HAP-1 (cell line): ENCODE data around the gene GPRC5B.

ENCODE experiments used
- DNase-seq, 2 experiments: peaks; one replicate each; pipeline ENCODE4 v3.0.0-alpha.2; 2016 to 2020; ENCODE audit warnings: low spot score in 2 of 2
- H3K27me3 ChIP-seq: fragments of 250-450 bp; sonication (Bioruptor Pico); 2 replicates; pipeline ENCODE4 v1.5.1; 2020; ENCODE audit warnings: low read depth, mild to moderate bottlenecking, moderate library complexity
- H3K36me3 ChIP-seq: fragments of 250-450 bp; sonication (Bioruptor Pico); replicated peaks from 2 replicates; pipeline ENCODE4 v1.5.1; 2020; ENCODE audit warnings: mild to moderate bottlenecking
- H3K4me1 ChIP-seq: fragments of 250-450 bp; sonication (Bioruptor Pico); 2 replicates; pipeline ENCODE4 v1.5.1; 2020; ENCODE audit warnings: mild to moderate bottlenecking
- H3K4me3 ChIP-seq: fragments of 250-450 bp; sonication (Bioruptor Pico); 2 replicates; pipeline ENCODE4 v1.5.1; 2020; ENCODE audit warnings: mild to moderate bottlenecking, moderate library complexity
- H3K9me3 ChIP-seq: fragments of 250-450 bp; sonication (Bioruptor Pico); 2 replicates; pipeline ENCODE4 v1.5.1; 2020; ENCODE audit warnings: mild to moderate bottlenecking, moderate library complexity
- in situ Hi-C: fragments of 300-500 bp; cut with MboI; formaldehyde crosslinking; loops from 3 replicates; pipeline ENCODE4 v1.14.3; 2020; ENCODE audit warnings: low sequenced_read_pairs, inconsistent platforms, mixed read lengths

The GPRC5B gene

DNA sequence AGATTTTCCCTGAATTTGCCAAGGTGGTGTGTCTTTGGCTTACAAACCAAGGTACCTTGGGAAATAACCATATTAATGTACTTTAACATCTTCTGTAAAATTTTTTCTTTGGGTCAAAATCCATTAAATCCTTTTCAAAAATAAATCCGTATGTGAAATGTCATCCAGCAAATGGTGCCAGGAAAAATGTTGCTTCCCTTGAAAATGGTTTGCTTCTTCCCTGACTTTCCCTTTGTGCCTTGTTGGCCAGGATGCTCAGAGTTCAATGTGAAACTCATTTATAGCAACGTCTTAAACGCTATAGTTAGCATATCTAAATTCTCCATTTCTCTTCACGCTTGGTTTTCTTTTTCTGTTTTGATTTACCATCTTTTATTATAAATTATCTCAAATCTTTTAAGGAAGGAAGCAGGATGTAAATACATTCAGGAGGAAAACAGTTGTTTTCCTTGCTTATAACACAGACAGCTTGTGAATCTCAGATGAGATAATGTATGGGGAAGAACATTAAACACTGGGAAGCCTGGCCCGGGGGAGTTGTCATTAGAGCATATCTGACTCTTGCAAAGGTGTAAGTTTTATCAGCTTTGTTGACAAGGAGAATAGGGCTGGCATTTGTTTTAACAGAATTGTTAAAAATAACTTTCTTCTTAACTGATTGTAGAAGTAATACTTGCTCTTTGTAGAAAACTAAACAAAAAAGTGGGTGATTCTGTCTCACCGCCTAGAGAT lies 42.1 kb downstream of the GPRC5B start:
- Histone ChIP-seq H3K27me3 (no peaks in the 10 kb centered on the region; the same call in 1 of the 2 replicates), H3K9me3 (no peaks in the 10 kb centered on the region), H3K36me3 (no peaks in the 10 kb centered on the region), H3K4me3 (no peak overlapping the region), H3K4me1 (peaks cover 14% of the 10 kb centered on the region)
- in situ Hi-C loops, result no loop called here
- DNase-seq, result no peak

DNA sequence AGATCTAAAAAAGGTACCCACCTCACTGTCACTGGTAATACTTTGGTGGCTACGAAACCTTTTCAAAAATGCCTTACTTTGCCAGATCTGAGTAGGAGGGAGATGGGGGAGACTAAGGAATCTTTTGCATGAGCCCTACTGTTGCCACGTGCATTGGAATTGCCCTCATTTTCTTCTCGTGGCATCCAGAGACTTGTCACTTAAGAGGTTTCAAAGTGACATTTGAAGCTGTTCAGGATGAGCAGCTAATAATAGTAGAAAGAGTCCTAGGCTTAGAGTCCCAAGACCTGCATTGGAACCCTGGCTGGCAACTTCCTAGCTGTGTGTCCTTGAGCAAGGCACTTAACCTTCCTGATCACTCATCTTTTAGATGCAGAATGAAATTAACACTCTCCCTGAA lies 43.5 kb downstream of the GPRC5B start:
- Histone ChIP-seq H3K36me3 (no peaks in the 10 kb centered on the region), H3K4me3 (no peak overlapping the region), H3K4me1 (peaks cover 19% of the 10 kb centered on the region), H3K27me3 (no peaks in the 10 kb centered on the region; the same call in 1 of the 2 replicates), H3K9me3 (no peaks in the 10 kb centered on the region)
- no peak for DNase-seq
- in situ Hi-C loops, result no loop called here

DNA sequence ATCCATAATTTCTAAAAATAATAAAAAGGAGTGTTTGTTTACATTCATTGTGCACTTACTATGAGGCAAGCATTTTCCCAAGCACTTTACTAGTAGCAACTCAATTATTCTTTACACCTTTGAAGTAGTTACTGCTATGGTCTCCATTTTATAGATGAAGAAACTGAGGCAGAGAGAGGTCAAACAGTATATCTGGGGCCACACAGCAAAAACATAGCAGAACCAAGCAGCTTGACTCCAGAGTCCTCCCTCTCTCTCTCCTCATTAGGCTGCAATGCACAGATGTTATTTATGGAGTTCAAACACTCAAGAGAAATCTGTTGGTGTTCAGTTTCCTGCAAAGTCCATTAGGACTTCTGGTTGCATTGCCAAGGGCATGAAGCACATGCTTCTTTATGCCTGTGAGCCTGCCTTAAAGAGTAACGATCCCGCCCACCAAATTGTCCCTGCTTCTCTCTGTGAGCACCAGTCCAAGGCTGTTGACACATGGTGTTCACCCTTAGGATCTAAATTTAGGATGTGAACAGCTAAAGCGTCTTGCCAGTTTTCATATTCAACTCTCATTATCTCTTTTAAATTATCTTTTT lies 44.0 kb downstream of the GPRC5B start:
- DNase-seq, result no peak
- H3K27me3 ChIP-seq, result no peaks in the 10 kb centered on the region; the same call in 1 of the 2 replicates
- peaks cover 19% of the 10 kb centered on the region for H3K4me1 ChIP-seq
- H3K9me3 ChIP-seq, result no peaks in the 10 kb centered on the region
- in situ Hi-C loops, result no loop called here
- H3K36me3 ChIP-seq, result no peaks in the 10 kb centered on the region
- H3K4me3 ChIP-seq, result no peak overlapping the region

DNA sequence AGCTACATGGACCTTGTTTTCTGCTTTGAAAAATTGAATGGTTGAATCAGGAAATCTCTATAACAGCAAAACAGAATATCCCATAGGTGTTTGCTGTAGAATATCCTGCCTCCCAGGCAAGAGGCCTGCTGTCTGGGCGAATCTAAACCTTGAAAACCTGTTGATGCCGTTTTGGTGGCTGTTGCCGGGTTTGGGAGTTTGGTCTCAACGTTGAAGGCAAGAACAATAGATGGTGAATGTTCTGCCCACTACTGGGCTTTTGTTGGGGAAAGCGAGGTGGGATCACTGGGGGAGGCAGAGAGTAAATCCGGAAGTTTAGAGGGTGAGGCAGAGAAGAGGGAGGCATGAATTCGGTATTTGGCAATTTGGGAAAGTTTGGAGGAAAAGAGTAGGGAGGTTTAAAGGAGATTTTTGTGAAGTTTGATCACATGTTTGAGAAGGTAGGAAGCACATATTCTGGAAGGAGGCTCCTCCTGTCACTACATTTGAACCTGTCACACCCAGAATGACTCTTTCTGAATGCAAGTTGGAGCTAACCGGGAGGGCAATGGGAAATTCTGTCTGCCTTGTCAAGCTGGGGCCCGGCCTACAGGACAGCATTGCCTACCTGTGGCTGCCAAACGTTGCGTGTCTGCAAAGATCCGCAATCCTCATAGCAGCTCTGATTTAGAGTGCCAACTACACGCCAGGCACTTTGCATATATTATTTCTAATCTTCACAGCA lies 46.5 kb downstream of the GPRC5B start:
- Histone ChIP-seq H3K9me3 (no peaks in the 10 kb centered on the region), H3K4me1 (peaks cover 16% of the 10 kb centered on the region), H3K4me3 (no peak overlapping the region), H3K27me3 (no peaks in the 10 kb centered on the region; the same call in 1 of the 2 replicates), H3K36me3 (no peaks in the 10 kb centered on the region)
- in situ Hi-C loops, result no loop called here
- DNase-seq, result peak in 1 of 2 experiments; percentile 19

DNA sequence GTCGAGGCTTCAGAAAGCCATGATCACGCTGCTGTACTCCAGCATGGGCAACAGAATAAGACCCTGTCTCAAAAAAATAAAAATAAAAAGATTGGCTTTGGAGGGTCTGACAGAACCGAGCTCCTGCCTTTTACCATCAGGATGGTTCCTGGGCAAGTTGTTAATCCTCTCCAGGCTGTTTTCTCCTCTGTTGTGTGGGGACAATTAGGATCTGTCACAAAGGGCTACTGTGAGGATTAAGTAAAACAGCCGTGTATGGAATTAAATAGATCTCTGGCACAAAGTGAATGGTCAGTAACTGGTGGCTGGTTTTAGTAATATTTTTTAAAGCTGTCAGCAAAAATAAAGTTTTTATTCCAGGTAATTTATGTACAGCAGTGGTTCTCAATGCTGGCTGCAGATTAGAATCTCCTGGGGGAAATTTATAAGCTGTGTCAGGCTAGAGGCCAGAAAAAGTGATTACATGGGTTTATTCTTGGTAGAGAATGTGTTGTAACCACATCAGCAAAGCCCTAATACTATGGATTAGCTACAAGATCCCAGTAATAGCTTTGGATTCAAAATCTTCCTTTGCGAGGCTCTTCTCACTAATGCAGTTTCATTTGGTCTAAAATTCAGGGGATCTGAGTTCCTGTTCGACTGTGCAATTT lies 47.2 kb downstream of the GPRC5B start:
- no peak overlapping the region for H3K4me3 ChIP-seq
- no peaks in the 10 kb centered on the region for H3K9me3 ChIP-seq
- DNase-seq, result peak; percentile 51 to 86
- in situ Hi-C loops, result no loop called here
- no peaks in the 10 kb centered on the region; the same call in 1 of the 2 replicates for H3K27me3 ChIP-seq
- no peaks in the 10 kb centered on the region for H3K36me3 ChIP-seq
- peaks cover 16% of the 10 kb centered on the region for H3K4me1 ChIP-seq

DNA sequence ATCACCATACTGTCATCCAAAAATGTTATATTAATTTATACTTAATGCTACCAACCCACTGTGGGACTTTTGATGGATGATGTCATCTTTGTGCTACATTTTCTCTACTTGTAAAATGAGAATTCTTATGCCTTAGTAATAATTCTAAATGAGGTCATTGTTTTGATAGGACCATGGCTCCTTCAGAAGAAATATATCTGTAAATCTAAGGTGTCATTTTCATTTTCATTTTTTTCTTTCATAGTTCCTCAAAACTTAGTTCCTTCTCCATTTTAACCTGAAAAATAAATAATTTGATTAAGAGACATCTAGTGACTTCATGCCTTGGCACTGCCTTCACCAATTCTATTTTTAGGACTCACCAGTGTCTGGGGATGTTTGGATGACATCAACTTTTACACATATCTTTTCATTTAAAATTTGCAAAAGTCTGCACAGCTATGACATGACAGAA lies 48.7 kb downstream of the GPRC5B start:
- H3K36me3 ChIP-seq, result no peaks in the 10 kb centered on the region
- H3K9me3 ChIP-seq, result no peaks in the 10 kb centered on the region
- peaks cover 19% of the 10 kb centered on the region for H3K4me1 ChIP-seq
- no peak overlapping the region for H3K4me3 ChIP-seq
- no peaks in the 10 kb centered on the region; the same call in 1 of the 2 replicates for H3K27me3 ChIP-seq
- no peak for DNase-seq
- in situ Hi-C loops, result no loop called here

DNA sequence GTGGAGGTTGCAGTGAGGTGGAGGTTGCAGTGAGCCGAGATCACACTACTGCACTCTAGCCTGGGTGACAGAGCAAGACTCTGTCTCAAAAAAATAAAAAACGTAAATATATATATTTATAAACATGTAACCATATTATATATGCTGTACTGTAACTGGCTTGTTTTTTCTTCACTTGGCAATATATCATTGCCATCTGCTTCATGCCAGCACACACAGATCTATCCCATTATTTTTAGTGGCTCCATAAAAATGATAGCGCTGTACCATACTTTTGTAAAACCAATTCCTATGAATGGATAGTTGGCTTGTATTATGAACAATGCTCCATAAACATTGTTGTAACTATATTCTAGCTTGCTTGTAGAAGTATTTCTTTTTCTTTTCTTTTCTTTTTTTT lies 49.5 kb downstream of the GPRC5B start:
- Histone ChIP-seq H3K27me3 (no peaks in the 10 kb centered on the region), H3K36me3 (no peaks in the 10 kb centered on the region), H3K4me1 (peaks cover 19% of the 10 kb centered on the region), H3K4me3 (no peak overlapping the region), H3K9me3 (no peaks in the 10 kb centered on the region)
- in situ Hi-C loops, result no loop called here
- no peak for DNase-seq

DNA sequence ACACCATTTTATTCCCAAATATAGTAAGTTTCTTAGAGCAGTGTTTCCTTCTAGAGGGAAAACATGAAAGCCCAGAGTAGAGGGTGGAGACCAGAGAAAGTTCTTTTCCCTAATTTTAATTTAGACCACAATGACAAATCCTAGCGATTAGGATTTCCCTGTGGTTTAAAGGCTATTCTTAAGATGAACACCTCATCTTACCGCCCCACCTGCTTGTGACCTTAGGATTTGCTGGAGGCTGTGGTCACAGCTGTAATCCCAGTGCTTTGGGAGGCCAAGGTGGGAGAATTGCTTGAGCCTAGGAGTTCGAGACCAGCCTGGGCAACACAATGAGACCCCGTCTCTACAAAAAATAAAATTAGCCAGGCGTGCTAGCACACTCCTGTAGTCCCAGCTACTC lies 51.1 kb downstream of the GPRC5B start:
- no peaks in the 10 kb centered on the region for H3K27me3 ChIP-seq
- in situ Hi-C loops, result no loop called here
- no peak for DNase-seq
- no peaks in the 10 kb centered on the region for H3K36me3 ChIP-seq
- H3K4me1 ChIP-seq, result peaks cover 18% of the 10 kb centered on the region
- no peak overlapping the region for H3K4me3 ChIP-seq
- H3K9me3 ChIP-seq, result no peaks in the 10 kb centered on the region

DNA sequence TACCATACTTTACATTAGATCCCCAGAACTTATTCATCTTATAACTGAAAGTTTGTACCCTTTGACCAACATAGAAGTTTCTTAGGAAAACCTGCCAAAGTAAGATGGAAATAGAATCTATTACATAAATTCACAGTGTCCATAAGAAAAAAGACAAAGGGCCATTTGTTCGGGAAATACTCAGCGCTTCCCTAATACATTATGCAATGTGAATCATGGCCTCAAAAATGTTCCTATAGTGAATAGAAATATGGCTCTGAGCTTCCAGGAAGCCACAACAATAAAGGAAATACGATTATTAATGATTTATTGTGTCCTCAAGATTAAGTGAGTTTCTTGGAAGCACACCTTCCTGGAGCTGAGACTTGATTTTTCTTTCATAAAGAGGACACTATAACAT lies 51.5 kb downstream of the GPRC5B start:
- in situ Hi-C loops, result no loop called here
- Histone ChIP-seq H3K36me3 (no peaks in the 10 kb centered on the region), H3K9me3 (no peaks in the 10 kb centered on the region), H3K4me3 (no peak overlapping the region), H3K4me1 (peaks cover 14% of the 10 kb centered on the region), H3K27me3 (no peaks in the 10 kb centered on the region)
- DNase-seq, result no peak

DNA sequence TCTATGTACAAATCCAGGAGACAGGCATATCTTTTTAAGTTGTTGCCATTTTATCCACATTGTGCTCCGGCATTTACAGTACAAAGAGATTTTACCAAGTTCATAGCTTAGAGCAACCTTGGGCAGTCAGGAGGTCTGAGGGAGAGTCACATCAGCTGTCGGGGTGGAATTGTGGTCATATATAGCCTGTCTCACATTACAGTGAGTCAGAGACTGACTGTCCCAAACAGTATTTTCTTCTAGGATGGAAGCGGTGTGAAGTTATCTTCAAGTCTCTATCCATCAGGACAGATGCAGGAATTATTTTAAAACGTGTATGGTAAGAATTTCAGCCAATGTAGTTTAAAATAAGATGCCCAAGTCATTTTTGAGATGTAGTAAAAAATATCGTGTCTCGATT lies 53.0 kb downstream of the GPRC5B start:
- H3K4me1 ChIP-seq, result peaks cover 3% of the 10 kb centered on the region; the same call in 1 of the 2 replicates
- DNase-seq, result no peak
- no peaks in the 10 kb centered on the region for H3K36me3 ChIP-seq
- no peaks in the 10 kb centered on the region for H3K27me3 ChIP-seq
- H3K9me3 ChIP-seq, result no peaks in the 10 kb centered on the region
- no peak overlapping the region for H3K4me3 ChIP-seq
- in situ Hi-C loops, result no loop called here

DNA sequence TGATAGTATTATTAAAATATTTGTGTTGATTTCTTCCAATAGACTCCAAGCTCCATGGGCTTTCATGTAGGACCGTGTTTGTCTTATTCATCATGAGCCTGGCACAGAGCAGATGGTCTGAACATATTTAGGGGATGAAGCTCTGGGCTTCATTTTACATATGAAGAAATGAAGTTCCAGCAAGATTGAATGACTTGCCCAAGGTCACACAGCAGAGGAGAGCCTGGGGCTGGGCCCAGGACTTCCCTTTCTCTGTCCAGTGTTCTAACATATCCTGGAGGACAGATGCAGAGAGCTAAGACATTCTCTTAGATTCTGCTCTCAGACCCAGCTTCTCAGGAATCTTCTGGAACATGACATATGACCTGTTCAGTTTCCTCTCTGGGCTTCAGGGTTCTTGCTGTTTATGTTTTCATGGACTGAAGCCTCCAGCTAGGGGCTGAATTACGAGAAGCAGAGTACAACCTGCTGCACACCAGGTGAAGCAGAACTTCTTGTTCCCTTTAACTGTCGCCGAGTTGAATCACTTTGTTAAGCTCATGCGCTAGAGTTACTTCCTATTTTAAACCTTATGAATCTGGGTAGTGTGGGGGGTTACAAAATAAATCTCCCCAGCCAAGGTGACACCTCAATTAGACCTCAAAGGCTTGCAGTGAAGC lies 53.6 kb downstream of the GPRC5B start:
- Histone ChIP-seq H3K36me3 (no peaks in the 10 kb centered on the region), H3K9me3 (no peaks in the 10 kb centered on the region), H3K27me3 (no peaks in the 10 kb centered on the region), H3K4me3 (no peak overlapping the region), H3K4me1 (peaks cover 3% of the 10 kb centered on the region; the same call in 1 of the 2 replicates)
- in situ Hi-C loops, result no loop called here
- DNase-seq, result no peak

DNA sequence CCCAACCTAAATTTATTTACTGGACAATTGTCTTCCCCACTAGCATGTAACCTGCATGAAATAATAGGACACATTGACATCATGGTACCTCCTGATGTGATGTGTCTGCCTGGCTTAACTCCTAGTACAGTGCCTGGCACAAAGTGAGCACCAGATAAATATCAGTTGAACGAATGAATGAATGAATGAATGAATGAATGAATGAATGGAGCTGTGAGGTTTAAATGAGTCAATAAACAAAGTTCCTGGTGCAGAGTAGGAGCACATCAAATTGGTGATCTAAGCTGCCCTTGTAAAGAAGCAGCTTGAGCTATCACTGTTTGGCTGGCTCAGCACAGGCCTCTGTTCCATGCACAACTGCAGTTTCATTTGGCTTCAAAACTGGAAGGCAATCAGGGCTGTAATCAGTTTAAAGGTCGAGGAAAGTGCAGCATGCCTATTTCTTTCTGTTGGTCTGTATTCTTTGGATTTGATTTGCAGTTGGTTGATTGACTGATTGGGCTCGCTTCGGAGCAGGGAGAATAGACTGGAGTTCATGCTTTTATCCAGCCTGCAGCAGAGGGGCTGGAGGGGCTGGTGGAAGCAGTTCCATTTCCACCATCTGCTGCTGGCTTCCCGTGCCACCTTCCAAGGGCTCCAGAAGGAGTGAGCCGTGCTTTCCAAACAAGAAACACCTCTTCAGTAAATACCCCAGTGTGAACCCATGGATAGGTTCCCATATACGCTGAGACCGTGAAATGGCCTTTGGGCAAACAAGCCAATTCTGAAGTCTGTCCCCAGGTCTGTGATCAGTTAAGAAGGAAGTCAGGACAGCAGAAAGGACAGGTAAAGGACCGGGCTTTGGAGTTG lies 54.6 kb downstream of the GPRC5B start:
- in situ Hi-C loops, result loop anchor here (10.0 kb wide), 1 partner anchor 65 kb away; no protein-coding TSS in a partner anchor

More for the DNA sequence above, 54.6 kb downstream of the GPRC5B start:
- Histone ChIP-seq H3K36me3 (no peaks in the 10 kb centered on the region), H3K4me1 (peaks cover 3% of the 10 kb centered on the region; the same call in 1 of the 2 replicates), H3K9me3 (no peaks in the 10 kb centered on the region), H3K27me3 (no peaks in the 10 kb centered on the region), H3K4me3 (no peak overlapping the region)
- no peak for DNase-seq
